HEK293 (cell line): ENCODE measurements around the gene STX10.

Source experiments
- CTCF ChIA-PET: fragments of 350-600 bp; formaldehyde crosslinking; extraction: SDS; loops from one replicate; lab custom pipeline; 2021; ENCODE audit warnings: antibody characterized with exemption; lab: Yijun Ruan, JAX
- POLR2A ChIA-PET: fragments of 300-600 bp; formaldehyde crosslinking; extraction: SDS; loops from one replicate; lab custom pipeline; 2020; ENCODE audit warnings: antibody characterized with exemption, inconsistent platforms; lab: Yijun Ruan, JAX
- H3K27ac ChIP-seq: fragments of 200-500 bp; sonication (Bioruptor generic); 2 replicates; pipeline ENCODE4 v1.5.1; 2014; ENCODE audit warnings: low read depth, low read length, control low read depth, inconsistent platforms; ENCODE audit errors: extremely low read depth
- H3K36me3 ChIP-seq, 2 experiments: fragments of 200-500 bp in 1 of 2; sonication (Bioruptor generic) in 1 of 2; 1 replicate in 1 of 2; 2 replicates in 1 of 2; pipeline ENCODE4 v1.5.1; 2014 to 2017; ENCODE audit warnings: inconsistent platforms in 2 of 2, low read length in 2 of 2; ENCODE audit not compliant: control insufficient read depth in 2 of 2, insufficient read depth in 1 of 2
- H3K4me1 ChIP-seq: fragments of 200-500 bp; sonication (Bioruptor generic); 2 replicates; pipeline ENCODE4 v1.5.1; 2014; ENCODE audit warnings: mild to moderate bottlenecking, low read length, inconsistent platforms; ENCODE audit not compliant: control insufficient read depth, insufficient read depth
- H3K4me3 ChIP-seq: 2 replicates; pipeline ENCODE4 v1.5.1; 2011; ENCODE audit warnings: low read depth, mild to moderate bottlenecking, control low read depth, low read length, moderate library complexity
- H3K9me3 ChIP-seq: fragments of 200-500 bp; sonication (Bioruptor generic); 2 replicates; pipeline ENCODE4 v1.5.1; 2014; ENCODE audit warnings: low read depth, low read length, inconsistent platforms; ENCODE audit not compliant: control insufficient read depth, insufficient read depth
- BCL6B ChIP-seq: fragments of 450-650 bp; formaldehyde crosslinking; IDR thresholded peaks from 2 replicates; pipeline ENCODE4 v1.5.1; 2017; ENCODE audit warnings: missing biosample characterization, missing genetic modification characterization
- HIC1 ChIP-seq: fragments of 450-650 bp; formaldehyde crosslinking; IDR thresholded peaks from 2 replicates; pipeline ENCODE4 v1.5.1; 2016; ENCODE audit warnings: missing biosample characterization, missing genetic modification characterization
- HOXC10 ChIP-seq: sonication (generic); formaldehyde crosslinking; IDR thresholded peaks from 2 replicates; pipeline ENCODE4 v1.8.1; 2023; ENCODE audit warnings: mild to moderate bottlenecking, missing genetic modification reagents
- KLF16 ChIP-seq: fragments of 450-650 bp; formaldehyde crosslinking; IDR thresholded peaks from 2 replicates; pipeline ENCODE4 v1.5.1; 2017; ENCODE audit warnings: missing biosample characterization, missing genetic modification characterization
- KLF7 ChIP-seq: fragments of 450-650 bp; formaldehyde crosslinking; IDR thresholded peaks from 2 replicates; pipeline ENCODE4 v1.5.1; 2016; ENCODE audit warnings: missing biosample characterization, missing genetic modification characterization, borderline replicate concordance
- KLF9 ChIP-seq: fragments of 450-650 bp; formaldehyde crosslinking; IDR thresholded peaks from 2 replicates; pipeline ENCODE4 v1.5.1; 2016; ENCODE audit warnings: missing biosample characterization, missing genetic modification characterization, low read depth
- MEIS1 ChIP-seq: sonication (generic); formaldehyde crosslinking; IDR thresholded peaks from 2 replicates; pipeline ENCODE4 v1.8.1; 2022; ENCODE audit warnings: missing genetic modification reagents, mild to moderate bottlenecking, borderline replicate concordance
- ZBTB17 ChIP-seq: fragments of 450-650 bp; formaldehyde crosslinking; IDR thresholded peaks from 2 replicates; pipeline ENCODE4 v1.5.1; 2016; ENCODE audit warnings: missing biosample characterization, missing genetic modification characterization
- ZFP69B ChIP-seq: fragments of 450-650 bp; formaldehyde crosslinking; IDR thresholded peaks from 2 replicates; pipeline ENCODE4 v1.5.1; 2016; ENCODE audit warnings: missing biosample characterization, missing genetic modification characterization
- ZNF114 ChIP-seq: fragments of 450-650 bp; formaldehyde crosslinking; IDR thresholded peaks from 2 replicates; pipeline ENCODE4 v1.5.0; 2017; ENCODE audit warnings: missing biosample characterization, missing genetic modification characterization
- ZNF132 ChIP-seq: fragments of 450-650 bp; formaldehyde crosslinking; IDR thresholded peaks from 2 replicates; pipeline ENCODE4 v1.5.1; 2017; ENCODE audit warnings: missing biosample characterization, missing genetic modification characterization, borderline replicate concordance
- ZNF146 ChIP-seq: fragments of 450-650 bp; formaldehyde crosslinking; IDR thresholded peaks from 2 replicates; pipeline ENCODE4 v1.5.1; 2016; ENCODE audit warnings: missing biosample characterization, missing genetic modification characterization
- ZNF169 ChIP-seq: fragments of 450-650 bp; formaldehyde crosslinking; IDR thresholded peaks from 2 replicates; pipeline ENCODE4 v1.5.1; 2016; ENCODE audit warnings: missing biosample characterization, missing genetic modification characterization
- ZNF221 ChIP-seq: fragments of 450-650 bp; formaldehyde crosslinking; IDR thresholded peaks from 2 replicates; pipeline ENCODE4 v1.5.1; 2017; ENCODE audit warnings: missing biosample characterization, missing genetic modification characterization, borderline replicate concordance
- ZNF274 ChIP-seq, 2 experiments: fragments of 200-500 bp in 1 of 2; fragments of 450-650 bp in 1 of 2; sonication (Bioruptor generic) in 1 of 2; formaldehyde crosslinking in 1 of 2; IDR thresholded peaks; 2 replicates each; pipeline versions ENCODE4 v1.5.1 to v1.6.1; 2014 to 2016; ENCODE audit warnings: borderline replicate concordance in 1 of 2, inconsistent platforms in 1 of 2, low read length in 1 of 2, missing biosample characterization in 1 of 2, missing genetic modification characterization in 1 of 2
- ZNF350 ChIP-seq: fragments of 450-650 bp; formaldehyde crosslinking; IDR thresholded peaks from 2 replicates; pipeline ENCODE4 v1.5.0; 2017; ENCODE audit warnings: missing biosample characterization, mild to moderate bottlenecking, missing genetic modification characterization
- ZNF416 ChIP-seq: fragments of 450-650 bp; formaldehyde crosslinking; IDR thresholded peaks from 2 replicates; pipeline ENCODE4 v1.5.1; 2016; ENCODE audit warnings: missing biosample characterization, missing genetic modification characterization
- ZNF426 ChIP-seq: fragments of 450-650 bp; formaldehyde crosslinking; IDR thresholded peaks from 2 replicates; pipeline ENCODE4 v1.5.1; 2017; ENCODE audit warnings: missing biosample characterization, missing genetic modification characterization, mild to moderate bottlenecking, inconsistent platforms, moderate library complexity
- ZNF473 ChIP-seq: fragments of 450-650 bp; formaldehyde crosslinking; IDR thresholded peaks from 2 replicates; pipeline ENCODE4 v1.5.1; 2017; ENCODE audit warnings: missing biosample characterization, missing genetic modification characterization
- ZNF501 ChIP-seq: fragments of 450-650 bp; formaldehyde crosslinking; IDR thresholded peaks from 2 replicates; pipeline ENCODE4 v1.5.1; 2016; ENCODE audit warnings: missing biosample characterization, missing genetic modification characterization
- ZNF558 ChIP-seq: fragments of 450-650 bp; formaldehyde crosslinking; IDR thresholded peaks from 2 replicates; pipeline ENCODE4 v1.5.1; 2016; ENCODE audit warnings: missing biosample characterization, missing genetic modification characterization
- ZNF623 ChIP-seq: fragments of 450-650 bp; formaldehyde crosslinking; IDR thresholded peaks from 2 replicates; pipeline ENCODE4 v1.5.1; 2016; ENCODE audit warnings: missing biosample characterization, missing genetic modification characterization
- ZNF692 ChIP-seq: fragments of 450-650 bp; formaldehyde crosslinking; IDR thresholded peaks from 2 replicates; pipeline ENCODE4 v1.5.1; 2016; ENCODE audit warnings: missing biosample characterization, missing genetic modification characterization
- ZNF843 ChIP-seq: fragments of 450-650 bp; formaldehyde crosslinking; IDR thresholded peaks from 2 replicates; pipeline ENCODE4 v1.5.1; 2016; ENCODE audit warnings: missing biosample characterization, missing genetic modification characterization
- ZSCAN30 ChIP-seq: fragments of 450-650 bp; IDR thresholded peaks from 2 replicates; pipeline ENCODE4 v1.5.1; 2018; ENCODE audit warnings: missing biosample characterization, mild to moderate bottlenecking, missing genetic modification characterization, moderate library complexity

Gene STX10

GRCh38 chr19:13100841-13101589 lies 49.2 kb downstream of the STX10 start (continued):
- no peak for TF ChIP-seq ZBTB17 (tag by site-specific recombination)
- TF ChIP-seq ZSCAN30 (tag by site-specific recombination): no peak
- no peak for TF ChIP-seq KLF16 (tag by site-specific recombination)
- peak; percentile 61 for TF ChIP-seq ZNF692 (tag by site-specific recombination)
- no peak for TF ChIP-seq ZNF623
- no peak for TF ChIP-seq ZNF843 (tag by site-specific recombination)
- TF ChIP-seq ZNF221: no peak
- peak; percentile 32; the same call in 1 of the 2 replicates for TF ChIP-seq ZFP69B (tag by site-specific recombination)
- TF ChIP-seq, all 188 proteins: peak for 6

- H3K4me3 ChIP-seq: no peak overlapping the region
- no peaks in the 10 kb centered on the region for H3K4me1 ChIP-seq
- peaks cover 0 to 25% of the 10 kb centered on the region in 2 experiments; a peak in 1 of 3 replicates for H3K36me3 ChIP-seq
- ChIA-PET CTCF (interaction anchor here (0.5 to 1.1 kb wide), 4 partner anchors 26 to 475 kb away, joined by 3 to 4 read pairs (median 4); no protein-coding TSS in a partner anchor), POLR2A (no interaction called here)
- no peak overlapping the region for H3K27ac ChIP-seq
- H3K9me3 ChIP-seq: no peaks in the 10 kb centered on the region
- TF ChIP-seq HIC1 (tag by site-specific recombination) (0 out of 2 replicates have a peak, but pooled peaks have one; percentile 19), ZNF416 (tag by site-specific recombination) (no peak), ZNF501 (tag by site-specific recombination) (no peak), ZNF426 (no peak), KLF9 (tag by site-specific recombination) (no peak), BCL6B (tag by site-specific recombination) (peak; percentile 33; the same call in 1 of the 2 replicates), HOXC10 (no peak), KLF7 (no peak), ZNF350 (tag by site-specific recombination) (no peak), ZNF558 (tag by site-specific recombination) (no peak), ZNF146 (tag by site-specific recombination) (no peak), MEIS1 (CRISPR knock-in tag) (no peak), ZNF274 (IDR thresholded peaks at IDR 0.05; ENCODE audit: low read length) (no peak), ZNF274 (tag by site-specific recombination; IDR thresholded peaks at IDR 0.05; ENCODE audit: borderline replicate concordance) (no peak), ZNF132 (tag by site-specific recombination) (no peak), ZNF169 (0 out of 2 replicates have a peak, but pooled peaks have one; percentile 56), ZNF473 (tag by site-specific recombination) (no peak), ZNF114 (tag by site-specific recombination) (no peak)
Observed at GRCh38 chr19:13100031-13100588, 50.1 kb downstream of the STX10 start.
